HepG2 (cell line): ENCODE results near the gene PLXNA1. TPM values are rescaled to one million over a fixed set of nuclear protein-coding genes. Genes with fewer than 3 reads are reported as not detected.

Source experiments
- ARID2 ChIP-seq: sonication (generic); formaldehyde crosslinking; IDR thresholded peaks from 2 replicates; pipeline ENCODE4 v1.8.1; 2022; ENCODE audit warnings: mild to moderate bottlenecking, missing genetic modification reagents, borderline replicate concordance
- DNMT1 ChIP-seq: sonication (generic); formaldehyde crosslinking; IDR thresholded peaks from 2 replicates; pipeline ENCODE4 v1.5.1; 2020; ENCODE audit warnings: mild to moderate bottlenecking, missing genetic modification reagents
- FOXA3 ChIP-seq: IDR thresholded peaks from 2 replicates; pipeline ENCODE4 v1.6.1; 2016; ENCODE audit warnings: missing genetic modification reagents, missing compliant biosample characterization
- GLI4 ChIP-seq: sonication (generic); formaldehyde crosslinking; IDR thresholded peaks from 2 replicates; pipeline ENCODE4 v1.5.1; 2020; ENCODE audit warnings: missing genetic modification reagents, mild to moderate bottlenecking, moderate library complexity, borderline replicate concordance
- RFX3 ChIP-seq: IDR thresholded peaks from 2 replicates; pipeline ENCODE4 v1.6.1; 2016; ENCODE audit warnings: missing biosample characterization, missing genetic modification reagents
- SIN3B ChIP-seq: fragments of 150-350 bp; IDR thresholded peaks from 2 replicates; pipeline ENCODE4 v1.6.1; 2014; ENCODE audit warnings: low read length
- SRY ChIP-seq: sonication (generic); formaldehyde crosslinking; IDR thresholded peaks from 2 replicates; pipeline ENCODE4 v1.8.0; 2022; ENCODE audit warnings: mild to moderate bottlenecking, missing genetic modification reagents
- SSRP1 ChIP-seq: IDR thresholded peaks from 2 replicates; pipeline ENCODE4 v1.6.1; 2016; ENCODE audit warnings: control low read depth
- TCF7L2 ChIP-seq: IDR thresholded peaks from 2 replicates; pipeline ENCODE4 v1.6.1; 2011; ENCODE audit warnings: mild to moderate bottlenecking, low read depth, low read length, moderate library complexity
- TGIF2 ChIP-seq: IDR thresholded peaks from 2 replicates; pipeline ENCODE4 v1.6.1; 2016; ENCODE audit warnings: control low read depth, missing compliant biosample characterization
- WIZ ChIP-seq: sonication (generic); formaldehyde crosslinking; IDR thresholded peaks from 2 replicates; pipeline ENCODE4 v1.5.1; 2020; ENCODE audit warnings: mild to moderate bottlenecking, missing genetic modification reagents
- ZNF335 ChIP-seq: sonication (generic); formaldehyde crosslinking; IDR thresholded peaks from 2 replicates; pipeline ENCODE4 v1.4.0; 2020; ENCODE audit warnings: missing genetic modification reagents
- ZNF33B ChIP-seq: sonication (generic); formaldehyde crosslinking; IDR thresholded peaks from 2 replicates; pipeline ENCODE4 v1.5.1; 2020; ENCODE audit warnings: mild to moderate bottlenecking, missing genetic modification reagents
- ZNF383 ChIP-seq: sonication (generic); formaldehyde crosslinking; IDR thresholded peaks from 2 replicates; pipeline ENCODE4 v1.4.0; 2020; ENCODE audit warnings: missing genetic modification reagents, mild to moderate bottlenecking, borderline replicate concordance
- ZNF496 ChIP-seq: sonication (generic); formaldehyde crosslinking; IDR thresholded peaks from 2 replicates; pipeline ENCODE4 v1.8.1; 2023; ENCODE audit warnings: mild to moderate bottlenecking, moderate library complexity, missing genetic modification reagents; ENCODE audit not compliant: insufficient replicate concordance
- ZNF549 ChIP-seq: sonication (generic); formaldehyde crosslinking; IDR thresholded peaks from 2 replicates; pipeline ENCODE4 v1.5.0; 2020; ENCODE audit warnings: missing genetic modification reagents
- ZNF816 ChIP-seq: sonication (generic); formaldehyde crosslinking; IDR thresholded peaks from 2 replicates; pipeline ENCODE4 v1.8.0; 2022; ENCODE audit warnings: missing genetic modification reagents, mild to moderate bottlenecking, borderline replicate concordance
- ZNF891 ChIP-seq: sonication (generic); formaldehyde crosslinking; IDR thresholded peaks from 2 replicates; pipeline ENCODE4 v1.5.0; 2020; ENCODE audit warnings: mild to moderate bottlenecking, missing genetic modification reagents
- polyA plus RNA-seq, 8 experiments: library from polyadenylated mRNA; depleted of rRNA in 3 of 8; stranded (reverse) in 7 of 8; unstranded in 1 of 8; fragments of >200 nt; fragmentation: Illumina TruSeq in 4 of 8; extraction: Trizol in 4 of 8; gene quantifications; 2 replicates each; pipeline versions ENCODE4 v1.2.1 to v1.2.3, GENCODE V29; 2011 to 2016; ENCODE audit warnings: low read depth in 4 of 8, missing spikeins in 1 of 8, mixed read lengths in 1 of 8; ENCODE audit not compliant: insufficient read depth in 1 of 8
- total RNA-seq, 5 experiments: library from RNA; depleted of rRNA; stranded (reverse); fragments of >200 nt; fragmentation: Illumina TruSeq; extraction: Trizol; gene quantifications; 2 replicates each; pipeline ENCODE4 v1.2.3, GENCODE V29; 2016; ENCODE audit warnings: low read depth in 1 of 5
- TF ChIP-seq, protein P1 (sequence below): sonication (generic); formaldehyde crosslinking; IDR thresholded peaks from 2 replicates; pipeline ENCODE4 v1.9.0; 2022; ENCODE audit warnings: missing genetic modification reagents, mild to moderate bottlenecking, borderline replicate concordance
- TF ChIP-seq, protein P2 (sequence below): sonication (generic); formaldehyde crosslinking; IDR thresholded peaks from 2 replicates; pipeline ENCODE4 v1.4.0; 2020; ENCODE audit warnings: missing genetic modification reagents
- TF ChIP-seq, protein P3 (sequence below): sonication (generic); formaldehyde crosslinking; IDR thresholded peaks from 2 replicates; pipeline ENCODE4 v1.5.0; 2020; ENCODE audit warnings: mild to moderate bottlenecking, missing genetic modification reagents, borderline replicate concordance
- TF ChIP-seq, protein P4 (sequence below): sonication (generic); formaldehyde crosslinking; IDR thresholded peaks from 2 replicates; pipeline ENCODE4 v1.4.0; 2020; ENCODE audit warnings: missing genetic modification reagents
- TF ChIP-seq, protein P5 (sequence below): sonication (generic); formaldehyde crosslinking; conservative IDR thresholded peaks from 2 replicates; pipeline ENCODE4 v1.4.0; 2020; ENCODE audit warnings: missing genetic modification reagents

Gene PLXNA1
- total and polyA plus RNA-seq, 2 of the 13 experiments (the other 11 are each of a cell fraction or from before 2014, with no cell fraction given): 16.6 to 18.2 TPM

DNA sequence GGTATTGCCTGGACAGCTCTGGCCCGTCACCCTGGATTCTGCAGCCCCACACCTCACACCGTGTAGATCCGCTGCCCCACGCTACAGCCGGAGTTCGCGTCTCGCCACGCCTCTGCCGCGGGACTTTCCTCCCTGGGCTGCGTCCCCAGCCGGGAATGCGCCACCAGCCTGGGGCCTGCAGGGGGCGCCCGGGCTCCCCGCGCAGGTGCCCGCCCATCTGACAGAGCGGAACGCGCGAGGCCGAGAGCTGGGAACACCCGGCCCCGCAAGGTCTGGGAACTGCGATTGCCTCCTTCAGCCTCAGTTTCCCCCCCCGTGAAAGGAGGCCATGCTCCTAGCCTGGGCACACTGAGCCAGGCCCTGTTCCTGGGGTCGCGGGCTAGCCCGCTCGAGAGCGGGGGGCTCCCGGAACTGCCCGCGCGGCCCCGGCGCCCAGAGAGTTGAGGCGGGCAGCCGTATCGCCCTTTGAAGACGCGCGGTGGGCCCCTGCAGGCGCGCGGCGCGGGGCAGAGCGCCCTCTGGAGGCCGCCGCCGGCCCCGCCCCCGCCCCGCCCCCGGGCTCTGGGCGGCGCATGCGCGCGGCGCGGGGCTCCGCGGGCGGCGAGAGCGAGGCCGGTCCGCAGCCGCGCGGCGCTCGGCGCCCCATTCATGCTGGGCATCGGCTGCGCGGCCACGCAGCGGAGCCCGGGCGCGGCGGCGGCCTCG is at the start of gene PLXNA1 (continued):
- TF ChIP-seq SRY (CRISPR knock-in tag) (0 out of 2 replicates have a peak, but pooled peaks have one; percentile 40), ZNF549 (CRISPR knock-in tag) (no peak), FOXA3 (CRISPR knock-in tag) (no peak), SIN3B (no peak), ZNF383 (peak; percentile 55; the same call in 1 of the 2 replicates), DNMT1 (peak; percentile 20; the same call in 1 of the 2 replicates), ZNF496 (CRISPR knock-in tag) (no peak), ZNF33B (CRISPR knock-in tag) (no peak), ZNF891 (CRISPR knock-in tag) (peak; percentile 65), SSRP1 (CRISPR knock-in tag) (no peak), ARID2 (CRISPR knock-in tag) (no peak), WIZ (CRISPR knock-in tag) (no peak), ZNF335 (CRISPR knock-in tag) (no peak), TGIF2 (CRISPR knock-in tag) (peak; percentile 60; the same call in 1 of the 2 replicates), TCF7L2 (no peak), ZNF816 (CRISPR knock-in tag) (no peak), RFX3 (CRISPR knock-in tag) (no peak), GLI4 (CRISPR knock-in tag) (no peak)
- TF ChIP-seq, protein P1, sequence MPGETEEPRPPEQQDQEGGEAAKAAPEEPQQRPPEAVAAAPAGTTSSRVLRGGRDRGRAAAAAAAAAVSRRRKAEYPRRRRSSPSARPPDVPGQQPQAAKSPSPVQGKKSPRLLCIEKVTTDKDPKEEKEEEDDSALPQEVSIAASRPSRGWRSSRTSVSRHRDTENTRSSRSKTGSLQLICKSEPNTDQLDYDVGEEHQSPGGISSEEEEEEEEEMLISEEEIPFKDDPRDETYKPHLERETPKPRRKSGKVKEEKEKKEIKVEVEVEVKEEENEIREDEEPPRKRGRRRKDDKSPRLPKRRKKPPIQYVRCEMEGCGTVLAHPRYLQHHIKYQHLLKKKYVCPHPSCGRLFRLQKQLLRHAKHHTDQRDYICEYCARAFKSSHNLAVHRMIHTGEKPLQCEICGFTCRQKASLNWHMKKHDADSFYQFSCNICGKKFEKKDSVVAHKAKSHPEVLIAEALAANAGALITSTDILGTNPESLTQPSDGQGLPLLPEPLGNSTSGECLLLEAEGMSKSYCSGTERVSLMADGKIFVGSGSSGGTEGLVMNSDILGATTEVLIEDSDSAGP (CRISPR knock-in tag): peak; percentile 87
- TF ChIP-seq, protein P2, sequence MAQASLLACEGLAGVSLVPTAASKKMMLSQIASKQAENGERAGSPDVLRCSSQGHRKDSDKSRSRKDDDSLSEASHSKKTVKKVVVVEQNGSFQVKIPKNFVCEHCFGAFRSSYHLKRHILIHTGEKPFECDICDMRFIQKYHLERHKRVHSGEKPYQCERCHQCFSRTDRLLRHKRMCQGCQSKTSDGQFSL (CRISPR knock-in tag): 0 out of 2 replicates have a peak, but pooled peaks have one; percentile 16
- TF ChIP-seq, protein P3, sequence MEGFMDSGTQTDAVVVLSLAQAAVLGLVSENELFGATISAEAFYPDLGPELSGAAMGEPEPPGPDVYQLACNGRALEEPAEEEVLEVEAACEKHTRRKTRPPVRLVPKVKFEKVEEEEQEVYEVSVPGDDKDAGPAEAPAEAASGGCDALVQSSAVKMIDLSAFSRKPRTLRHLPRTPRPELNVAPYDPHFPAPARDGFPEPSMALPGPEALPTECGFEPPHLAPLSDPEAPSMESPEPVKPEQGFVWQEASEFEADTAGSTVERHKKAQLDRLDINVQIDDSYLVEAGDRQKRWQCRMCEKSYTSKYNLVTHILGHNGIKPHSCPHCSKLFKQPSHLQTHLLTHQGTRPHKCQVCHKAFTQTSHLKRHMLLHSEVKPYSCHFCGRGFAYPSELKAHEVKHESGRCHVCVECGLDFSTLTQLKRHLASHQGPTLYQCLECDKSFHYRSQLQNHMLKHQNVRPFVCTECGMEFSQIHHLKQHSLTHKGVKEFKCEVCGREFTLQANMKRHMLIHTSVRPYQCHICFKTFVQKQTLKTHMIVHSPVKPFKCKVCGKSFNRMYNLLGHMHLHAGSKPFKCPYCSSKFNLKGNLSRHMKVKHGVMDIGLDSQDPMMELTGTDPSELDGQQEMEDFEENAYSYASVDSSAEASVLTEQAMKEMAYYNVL (CRISPR knock-in tag): peak; percentile 77; the same call in 1 of the 2 replicates
- TF ChIP-seq, protein P4, sequence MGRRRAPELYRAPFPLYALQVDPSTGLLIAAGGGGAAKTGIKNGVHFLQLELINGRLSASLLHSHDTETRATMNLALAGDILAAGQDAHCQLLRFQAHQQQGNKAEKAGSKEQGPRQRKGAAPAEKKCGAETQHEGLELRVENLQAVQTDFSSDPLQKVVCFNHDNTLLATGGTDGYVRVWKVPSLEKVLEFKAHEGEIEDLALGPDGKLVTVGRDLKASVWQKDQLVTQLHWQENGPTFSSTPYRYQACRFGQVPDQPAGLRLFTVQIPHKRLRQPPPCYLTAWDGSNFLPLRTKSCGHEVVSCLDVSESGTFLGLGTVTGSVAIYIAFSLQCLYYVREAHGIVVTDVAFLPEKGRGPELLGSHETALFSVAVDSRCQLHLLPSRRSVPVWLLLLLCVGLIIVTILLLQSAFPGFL (CRISPR knock-in tag): no peak
- TF ChIP-seq, protein P5, sequence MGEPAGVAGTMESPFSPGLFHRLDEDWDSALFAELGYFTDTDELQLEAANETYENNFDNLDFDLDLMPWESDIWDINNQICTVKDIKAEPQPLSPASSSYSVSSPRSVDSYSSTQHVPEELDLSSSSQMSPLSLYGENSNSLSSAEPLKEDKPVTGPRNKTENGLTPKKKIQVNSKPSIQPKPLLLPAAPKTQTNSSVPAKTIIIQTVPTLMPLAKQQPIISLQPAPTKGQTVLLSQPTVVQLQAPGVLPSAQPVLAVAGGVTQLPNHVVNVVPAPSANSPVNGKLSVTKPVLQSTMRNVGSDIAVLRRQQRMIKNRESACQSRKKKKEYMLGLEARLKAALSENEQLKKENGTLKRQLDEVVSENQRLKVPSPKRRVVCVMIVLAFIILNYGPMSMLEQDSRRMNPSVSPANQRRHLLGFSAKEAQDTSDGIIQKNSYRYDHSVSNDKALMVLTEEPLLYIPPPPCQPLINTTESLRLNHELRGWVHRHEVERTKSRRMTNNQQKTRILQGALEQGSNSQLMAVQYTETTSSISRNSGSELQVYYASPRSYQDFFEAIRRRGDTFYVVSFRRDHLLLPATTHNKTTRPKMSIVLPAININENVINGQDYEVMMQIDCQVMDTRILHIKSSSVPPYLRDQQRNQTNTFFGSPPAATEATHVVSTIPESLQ (CRISPR knock-in tag): no peak
